Karpas-422 (cell line): Measurements from ENCODE around the gene TMEM223. TPM values are rescaled to one million over a fixed set of nuclear protein-coding genes. Genes with fewer than 3 reads are reported as not detected.
"Not testable (repeated sequence)": the region's sequence is repeated elsewhere in the genome, so short reads cannot be mapped to it uniquely, and the experiment has no call there.

ENCODE experiments used
- DNase-seq: peaks from one replicate; pipeline ENCODE4 v3.0.0-alpha.2; 2015
- H2AFZ ChIP-seq: fragments of 200-600 bp; sonication (generic); 2 replicates; pipeline ENCODE4 v1.6.1; 2014; ENCODE audit warnings: antibody characterized with exemption, low read length, mixed read lengths
- H3K27ac ChIP-seq: fragments of 200-600 bp; sonication (generic); 2 replicates; pipeline ENCODE4 v1.5.1; 2014; ENCODE audit warnings: mild to moderate bottlenecking, low read length, moderate library complexity
- H3K27me3 ChIP-seq: fragments of 200-600 bp; sonication (generic); 2 replicates; pipeline ENCODE4 v1.6.1; 2014; ENCODE audit warnings: low read length, mixed read lengths
- H3K36me3 ChIP-seq: fragments of 200-600 bp; sonication (generic); 2 replicates; pipeline ENCODE4 v1.6.1; 2014; ENCODE audit warnings: low read length, mixed read lengths; ENCODE audit not compliant: insufficient read depth
- H3K4me1 ChIP-seq: fragments of 200-600 bp; sonication (generic); 2 replicates; pipeline ENCODE4 v1.6.1; 2014; ENCODE audit warnings: mild to moderate bottlenecking, low read length, mixed read lengths
- H3K4me2 ChIP-seq: fragments of 200-600 bp; sonication (generic); 2 replicates; pipeline ENCODE4 v1.6.1; 2014; ENCODE audit warnings: low read length, low read depth, mild to moderate bottlenecking; ENCODE audit not compliant: poor library complexity, severe bottlenecking
- H3K4me3 ChIP-seq: fragments of 200-600 bp; sonication (generic); 2 replicates; pipeline ENCODE4 v1.5.1; 2014; ENCODE audit warnings: mild to moderate bottlenecking, antibody characterized with exemption, low read length, mixed read lengths
- H3K79me2 ChIP-seq: fragments of 200-600 bp; sonication (generic); 2 replicates; pipeline ENCODE4 v1.6.1; 2014; ENCODE audit warnings: mild to moderate bottlenecking, low read length, mixed read lengths
- H3K9ac ChIP-seq: fragments of 200-600 bp; sonication (generic); 2 replicates; pipeline ENCODE4 v1.6.0; 2014; ENCODE audit warnings: low read length
- H3K9me2 ChIP-seq: fragments of 200-600 bp; sonication (generic), shearing (Covaris generic); replicated peaks from 2 replicates; pipeline ENCODE4 v1.6.0; 2014; ENCODE audit warnings: mild to moderate bottlenecking, low read length, moderate library complexity; ENCODE audit not compliant: insufficient read depth
- H3K9me3 ChIP-seq: fragments of 300-700, 200-600 bp; sonication (generic); 2 replicates; pipeline ENCODE4 v1.6.1; 2014; ENCODE audit warnings: low read length, mixed read lengths
- H4K20me1 ChIP-seq: fragments of 200-600 bp; sonication (generic); 2 replicates; pipeline ENCODE4 v1.6.1; 2014; ENCODE audit warnings: mild to moderate bottlenecking, antibody characterized with exemption, low read length, low read depth; ENCODE audit not compliant: insufficient read depth
- total RNA-seq: library from RNA; depleted of rRNA; stranded (reverse); fragments of >200 nt; shearing (Covaris generic); gene quantifications from 2 replicates; pipeline ENCODE4 v1.2.3, GENCODE V29; 2014; ENCODE audit warnings: low replicate concordance; rRNA removed

TMEM223 gene, protein sequence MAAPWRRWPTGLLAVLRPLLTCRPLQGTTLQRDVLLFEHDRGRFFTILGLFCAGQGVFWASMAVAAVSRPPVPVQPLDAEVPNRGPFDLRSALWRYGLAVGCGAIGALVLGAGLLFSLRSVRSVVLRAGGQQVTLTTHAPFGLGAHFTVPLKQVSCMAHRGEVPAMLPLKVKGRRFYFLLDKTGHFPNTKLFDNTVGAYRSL
- 22.2 and 34.6 TPM in 2 replicates for total RNA-seq

DNA sequence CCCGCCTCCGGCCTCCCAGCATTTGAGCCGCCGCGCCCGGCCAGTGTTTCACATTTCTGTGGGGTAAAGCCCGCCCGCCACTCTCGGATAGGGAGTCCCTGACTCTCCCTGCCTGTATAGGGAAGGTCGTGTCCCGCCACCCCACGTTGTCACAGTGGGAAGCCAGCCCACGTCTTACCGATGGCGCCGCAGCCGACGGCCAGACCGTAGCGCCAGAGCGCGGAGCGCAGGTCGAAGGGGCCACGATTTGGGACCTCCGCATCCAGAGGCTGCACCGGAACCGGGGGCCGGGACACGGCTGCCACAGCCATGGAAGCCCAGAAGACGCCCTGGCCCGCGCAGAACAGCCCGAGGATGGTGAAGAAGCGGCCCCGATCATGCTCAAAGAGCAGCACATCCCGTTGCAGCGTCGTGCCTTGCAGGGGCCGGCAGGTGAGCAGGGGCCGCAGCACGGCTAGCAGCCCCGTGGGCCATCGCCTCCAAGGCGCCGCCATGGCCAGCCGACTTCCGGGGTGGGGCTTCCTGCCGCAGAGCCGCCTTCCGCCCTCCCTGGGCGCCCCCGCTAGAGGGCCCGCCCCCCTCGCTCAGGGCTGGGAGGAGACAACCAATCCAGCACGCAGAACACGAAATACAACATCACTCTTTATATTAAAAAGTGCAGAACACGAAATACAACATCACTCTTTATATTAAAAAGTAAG is at the start of gene TMEM223:
Gene TMEM223 (minus strand): TSS at position 506 of the 701 bp plus-strand sequence. CDS start 12 bp downstream, at position 494.
- Histone ChIP-seq H3K9me3 (no peaks in the 10 kb centered on the region), H3K4me2 (peak within 1 kb of the TSS; percentile 78), H3K9me2 (no peaks in the 10 kb centered on the region), H3K27me3 (no peaks in the 10 kb centered on the region), H3K9ac (peak within 1 kb of the TSS; percentile 96), H3K27ac (peak within 1 kb of the TSS; percentile 61), H3K4me1 (peaks cover 35% of the 10 kb centered on the region), H3K4me3 (peak within 1 kb of the TSS; percentile 99), H4K20me1 (no peaks in the 10 kb centered on the region; the same call in 1 of the 2 replicates), H3K79me2 (peaks cover 44% of the 10 kb centered on the region), H3K36me3 (peaks cover 29% of the 10 kb centered on the region; the same call in 1 of the 2 replicates), H2AFZ (no peak within 1 kb of the TSS)
- DNase-seq, result peak; percentile 95

DNA sequence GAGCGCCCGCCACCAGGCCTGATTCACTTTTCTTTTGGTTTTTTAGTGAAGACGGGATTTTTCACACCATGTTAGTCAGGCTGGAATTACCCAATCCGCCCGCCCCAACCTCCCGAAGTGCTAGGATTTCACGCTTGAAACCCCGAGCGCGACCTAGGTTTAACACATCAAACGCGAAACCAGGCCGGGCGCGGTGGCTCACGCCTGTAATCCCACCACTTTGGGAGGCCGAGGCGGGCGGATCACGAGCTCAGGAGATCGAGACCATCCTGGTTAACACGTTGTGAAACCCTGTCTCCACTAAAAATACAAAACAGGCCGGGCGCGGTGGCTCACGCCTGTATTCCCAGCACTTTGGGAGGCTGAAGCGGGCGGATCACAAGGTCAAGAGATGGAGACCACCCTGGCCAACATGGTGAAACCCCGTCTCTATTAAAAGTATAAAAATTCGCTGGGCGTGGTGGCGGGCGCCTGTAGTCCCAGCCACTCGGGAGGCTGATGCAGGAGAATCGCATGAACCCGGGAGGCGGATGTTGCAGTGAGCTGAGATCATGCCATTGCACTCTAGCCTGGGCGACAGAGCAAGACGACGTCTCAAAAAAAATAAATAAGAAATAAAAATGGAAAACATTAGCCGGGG is 49.0 kb upstream of the TMEM223 start:
- not testable (repeated sequence) for H3K27me3 ChIP-seq, H4K20me1 ChIP-seq, H3K9me3 ChIP-seq, H3K9me2 ChIP-seq
- peak overlapping the region; percentile 92 for H3K27ac ChIP-seq
- peaks cover 29% of the 10 kb centered on the region for H3K79me2 ChIP-seq
- peak overlapping the region; percentile 68; the same call in 1 of the 2 replicates for H2AFZ ChIP-seq
- peaks cover 16% of the 10 kb centered on the region; the same call in 1 of the 2 replicates for H3K36me3 ChIP-seq
- H3K4me2 ChIP-seq, result peak overlapping the region; percentile 82
- H3K4me1 ChIP-seq, result peaks cover 37% of the 10 kb centered on the region
- DNase-seq, result peak; percentile 80
- peak overlapping the region; percentile 97 for H3K4me3 ChIP-seq
- H3K9ac ChIP-seq, result peak overlapping the region; percentile 86

DNA sequence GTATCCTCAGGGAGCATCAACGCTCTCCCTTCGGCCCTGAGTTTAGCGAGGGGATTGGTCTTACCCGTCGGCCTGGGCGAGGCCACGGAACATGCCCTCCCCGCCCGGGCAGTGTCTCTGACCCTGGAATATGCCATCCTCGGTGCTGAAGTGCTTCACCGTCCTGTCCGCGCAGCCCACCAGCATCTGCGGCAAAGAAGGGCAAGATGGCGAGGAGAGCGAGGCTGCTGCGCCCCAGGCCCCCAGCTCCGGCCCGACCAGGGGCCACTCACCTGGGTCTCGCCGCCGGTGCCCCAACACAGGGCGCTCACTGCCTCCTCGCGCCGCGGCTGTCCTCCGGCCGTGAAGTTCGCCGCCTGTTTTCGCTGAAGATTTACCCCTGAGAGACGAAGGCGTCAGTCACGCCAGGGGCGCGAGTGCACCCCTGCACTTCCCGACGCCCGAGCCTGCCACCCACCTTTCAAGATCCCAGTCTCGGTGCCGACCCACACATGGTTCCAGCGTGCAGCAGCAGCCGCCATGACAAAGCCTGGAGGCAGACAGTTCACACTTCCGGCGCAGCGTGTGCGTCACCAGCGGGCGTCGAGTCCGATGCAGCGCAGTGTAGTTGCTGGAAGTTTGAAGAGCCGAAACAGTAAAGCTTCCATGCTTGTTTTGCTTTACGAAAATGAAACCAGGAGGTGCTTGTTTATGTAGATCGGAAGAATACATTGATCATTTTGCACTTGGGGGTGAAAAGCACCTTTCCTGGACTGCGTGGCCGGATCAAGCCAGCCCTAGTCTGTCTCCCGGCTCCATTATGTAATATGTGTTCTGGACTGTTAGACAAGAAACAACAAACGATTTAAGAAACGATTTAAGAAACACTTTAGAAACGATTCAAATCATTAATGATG is 47.5 kb upstream of the TMEM223 start, which contains the start of gene WDR74:
Gene WDR74 (minus strand): TSS at position 541 of the 896 bp plus-strand sequence. CDS start 20 bp downstream, at position 521.
- peak within 1 kb of the TSS; percentile 68; the same call in 1 of the 2 replicates for H2AFZ ChIP-seq
- H3K27ac ChIP-seq, result peak within 1 kb of the TSS; percentile 92
- peaks cover 37% of the 10 kb centered on the region for H3K4me1 ChIP-seq
- H3K9ac ChIP-seq, result peak within 1 kb of the TSS; percentile 86
- H3K4me3 ChIP-seq, result peak within 1 kb of the TSS; percentile 97
- H3K79me2 ChIP-seq, result peaks cover 30% of the 10 kb centered on the region
- H4K20me1 ChIP-seq, result no peaks in the 10 kb centered on the region
- peaks cover 21% of the 10 kb centered on the region; the same call in 1 of the 2 replicates for H3K36me3 ChIP-seq
- H3K9me2 ChIP-seq, result no peaks in the 10 kb centered on the region
- H3K27me3 ChIP-seq, result no peaks in the 10 kb centered on the region
- no peaks in the 10 kb centered on the region for H3K9me3 ChIP-seq
- H3K4me2 ChIP-seq, result peak within 1 kb of the TSS; percentile 82
- DNase-seq, result peak; percentile 98

DNA sequence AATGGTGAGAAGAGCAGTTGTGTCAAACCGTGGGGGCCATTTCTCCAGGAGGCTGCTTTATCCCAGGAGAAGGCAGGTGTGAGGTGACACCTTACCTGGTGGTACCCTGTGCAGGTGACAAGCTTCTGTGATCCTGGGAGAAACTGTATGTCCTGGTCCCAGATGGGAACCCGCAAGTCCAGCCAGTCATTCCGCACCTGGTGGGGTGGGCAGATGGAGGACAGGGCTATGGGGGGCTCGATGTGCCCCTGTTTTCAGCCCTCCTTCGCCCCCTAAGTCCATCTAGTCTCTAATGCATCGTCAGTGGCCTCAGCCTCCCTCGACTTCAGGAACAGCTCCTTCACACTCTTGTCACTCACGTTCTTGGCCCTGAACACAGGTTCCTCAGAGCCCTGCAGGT is 43.5 kb upstream of the TMEM223 start:
- Histone ChIP-seq H4K20me1 (peaks cover 4% of the 10 kb centered on the region; the same call in 1 of the 2 replicates), H3K27me3 (no peaks in the 10 kb centered on the region), H3K4me3 (no peak overlapping the region), H3K9me3 (no peaks in the 10 kb centered on the region), H3K36me3 (peaks cover 28% of the 10 kb centered on the region), H3K4me1 (peaks cover 39% of the 10 kb centered on the region), H3K9me2 (no peaks in the 10 kb centered on the region), H3K27ac (no peak overlapping the region), H3K4me2 (no peak overlapping the region), H3K9ac (no peak overlapping the region), H2AFZ (no peak overlapping the region), H3K79me2 (peaks cover 37% of the 10 kb centered on the region)
- no peak for DNase-seq

DNA sequence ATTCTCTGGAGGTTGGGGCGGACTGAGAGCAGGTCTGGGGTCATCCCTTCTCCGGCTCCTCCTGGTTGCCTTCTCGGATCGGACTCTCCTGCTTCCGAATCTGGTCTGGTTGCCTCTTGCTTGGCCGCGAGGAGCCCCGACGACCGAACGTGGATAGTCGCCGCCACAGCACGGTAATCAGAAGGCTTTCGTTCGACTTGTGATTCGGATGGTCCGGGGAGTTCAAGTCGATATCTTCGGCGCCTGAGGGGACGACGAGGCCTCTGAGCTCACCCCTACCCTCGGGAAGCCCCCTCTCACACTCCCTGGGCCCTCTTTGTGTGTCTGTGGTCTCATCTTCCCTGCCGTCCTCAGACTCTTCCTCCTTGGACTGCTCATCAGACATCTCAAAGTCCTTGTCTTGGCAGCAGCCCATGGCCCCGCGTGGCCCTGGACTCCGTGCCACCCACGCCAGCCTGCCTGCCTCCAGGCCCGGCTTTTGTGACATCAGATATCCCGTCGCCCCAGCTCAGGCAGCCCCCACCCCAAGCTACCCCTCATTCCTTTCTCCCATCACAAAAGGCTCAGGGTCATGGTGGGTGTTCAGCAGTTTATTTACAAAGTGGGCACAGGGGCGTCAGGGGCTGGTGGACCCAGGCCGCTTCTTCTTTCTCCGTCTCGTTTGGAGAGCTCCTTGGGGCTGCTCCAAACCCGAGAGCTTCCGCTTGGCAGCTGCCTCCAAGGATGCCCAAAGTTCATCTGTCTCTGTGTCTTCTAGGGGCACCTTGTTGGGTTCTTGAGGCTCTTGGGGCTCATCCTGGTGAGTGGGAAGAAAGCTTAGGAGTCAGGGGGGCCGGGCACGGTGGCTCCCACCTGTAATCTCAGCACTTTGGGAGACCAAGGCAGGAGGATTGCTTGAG is 40.8 kb upstream of the TMEM223 start, which contains the start of gene TEX54:
Gene TEX54 (minus strand): TSS at position 506 of the 899 bp plus-strand sequence.
- Histone ChIP-seq H3K79me2 (peaks cover 36% of the 10 kb centered on the region), H3K4me3 (peak within 1 kb of the TSS; percentile 95)

DNA sequence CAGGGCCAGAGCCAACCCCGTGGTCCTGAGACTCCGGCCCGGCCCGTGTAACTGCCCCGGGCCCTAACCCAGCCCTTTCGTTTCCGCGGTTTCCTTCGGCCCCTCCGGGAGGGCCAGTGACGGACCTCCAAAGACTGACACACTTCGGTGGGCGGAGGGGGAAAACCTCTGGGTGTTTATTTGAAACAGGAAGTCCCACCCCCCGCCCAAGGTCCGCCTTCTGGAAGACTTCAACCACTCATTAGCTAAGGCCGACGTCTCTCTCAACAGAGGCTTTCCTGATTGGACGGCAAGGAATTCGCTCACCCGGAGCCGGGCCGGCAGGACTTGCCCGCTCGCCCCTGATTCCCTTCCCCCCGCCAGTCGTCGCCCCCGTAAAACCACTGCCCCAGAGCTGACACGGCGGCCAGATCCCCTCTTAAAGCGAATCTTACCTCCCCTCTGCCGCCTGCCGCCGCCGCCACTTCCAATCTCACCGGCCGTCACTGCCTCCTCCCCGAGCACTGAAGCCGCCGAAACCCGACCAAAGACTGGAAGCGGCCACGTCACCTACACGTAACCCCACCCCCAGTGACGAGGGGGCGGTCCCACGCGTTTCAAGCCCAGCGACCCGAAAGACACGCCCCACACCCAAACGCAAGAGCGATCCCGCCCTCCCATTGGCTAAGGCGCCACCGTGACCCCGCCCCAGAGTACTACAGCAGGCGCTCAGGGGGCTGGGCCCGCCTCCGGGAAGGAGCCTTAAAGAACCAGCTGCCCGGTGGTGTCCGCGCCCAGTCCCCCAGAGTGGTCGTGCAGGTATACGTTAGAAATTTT is 39.9 kb upstream of the TMEM223 start, which contains the start of gene STX5:
Gene STX5 (minus strand): TSS at position 532 of the 816 bp plus-strand sequence. CDS start 808 bp downstream, outside the sequence.
- H3K79me2 ChIP-seq, result peaks cover 31% of the 10 kb centered on the region
- peak within 1 kb of the TSS; percentile 91 for H3K4me2 ChIP-seq
- H3K27me3 ChIP-seq, result no peaks in the 10 kb centered on the region
- peaks cover 24% of the 10 kb centered on the region for H3K36me3 ChIP-seq
- 0 out of 2 replicates have a peak within 1 kb of the TSS, but pooled peaks have one; percentile 44 for H3K27ac ChIP-seq
- H3K4me3 ChIP-seq, result peak within 1 kb of the TSS; percentile 95
- H3K4me1 ChIP-seq, result peaks cover 25% of the 10 kb centered on the region
- H3K9me2 ChIP-seq, result no peaks in the 10 kb centered on the region
- no peaks in the 10 kb centered on the region for H3K9me3 ChIP-seq
- peak within 1 kb of the TSS; percentile 92 for H3K9ac ChIP-seq
- peaks cover 4% of the 10 kb centered on the region; the same call in 1 of the 2 replicates for H4K20me1 ChIP-seq
- H2AFZ ChIP-seq, result peak within 1 kb of the TSS; percentile 70; the same call in 1 of the 2 replicates
- peak; percentile 99 for DNase-seq

More for the DNA sequence above, 40.8 kb upstream of the TMEM223 start, which contains the start of gene TEX54:
- no peaks in the 10 kb centered on the region for H3K9me3 ChIP-seq
- peaks cover 4% of the 10 kb centered on the region; the same call in 1 of the 2 replicates for H4K20me1 ChIP-seq
- H3K4me2 ChIP-seq, result peak within 1 kb of the TSS; percentile 91
- H2AFZ ChIP-seq, result no peak within 1 kb of the TSS
- H3K36me3 ChIP-seq, result peaks cover 29% of the 10 kb centered on the region
- H3K9me2 ChIP-seq, result no peaks in the 10 kb centered on the region
- no peaks in the 10 kb centered on the region for H3K27me3 ChIP-seq
- peaks cover 27% of the 10 kb centered on the region for H3K4me1 ChIP-seq
- H3K9ac ChIP-seq, result peak within 1 kb of the TSS; percentile 92
- no peak within 1 kb of the TSS for H3K27ac ChIP-seq
- no peak for DNase-seq
